ENCODE data around the gene TIMMDC1. TPM values are rescaled to one million over a fixed set of nuclear protein-coding genes. Genes with fewer than 3 reads are reported as not detected.
A peak's percentile ranks its signal among the peaks of the same experiment; 100 is the strongest.

The TIMMDC1 gene
- total and polyA plus RNA-seq, 10 of the 15 experiments (the other 5 are each of a cell fraction or from before 2014, with no cell fraction given) = 55.9 to 146 (median 72.1) TPM

GRCh38 chr3:119463171-119464169, 34.9 kb upstream of the TIMMDC1 start, which contains the start of gene TMEM39A (continued):
- no peak; the same call in 1 of the 2 replicates for TF ChIP-seq RCOR1 (conservative IDR thresholded peaks at IDR 0.05; ENCODE audit: low read depth, low read length)
- TF ChIP-seq CEBPB (IDR thresholded peaks at IDR 0.05; ENCODE audit: borderline replicate concordance in 1 of 2, low read depth in 2 of 2, low read length in 2 of 2) = no peak
- no peak for TF ChIP-seq CHD2 (IDR thresholded peaks at IDR 0.05; ENCODE audit: borderline replicate concordance, low read depth, low read length)
- no peak for TF ChIP-seq STAT1 (conservative IDR thresholded peaks at IDR 0.05)
- no peak for TF ChIP-seq SUZ12 (IDR thresholded peaks at IDR 0.05; ENCODE audit: unreplicated experiment)
- no peak for TF ChIP-seq BCLAF1 (IDR thresholded peaks at IDR 0.05)
- TF ChIP-seq CHD1 (IDR thresholded peaks at IDR 0.05; ENCODE audit: low read depth, low read length) = 0 out of 2 replicates have a peak, but pooled peaks have one; percentile 35
- no peak for TF ChIP-seq FOXK2 (IDR thresholded peaks at IDR 0.05)
- TF ChIP-seq, protein P1, sequence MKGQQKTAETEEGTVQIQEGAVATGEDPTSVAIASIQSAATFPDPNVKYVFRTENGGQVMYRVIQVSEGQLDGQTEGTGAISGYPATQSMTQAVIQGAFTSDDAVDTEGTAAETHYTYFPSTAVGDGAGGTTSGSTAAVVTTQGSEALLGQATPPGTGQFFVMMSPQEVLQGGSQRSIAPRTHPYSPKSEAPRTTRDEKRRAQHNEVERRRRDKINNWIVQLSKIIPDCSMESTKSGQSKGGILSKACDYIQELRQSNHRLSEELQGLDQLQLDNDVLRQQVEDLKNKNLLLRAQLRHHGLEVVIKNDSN (IDR thresholded peaks at IDR 0.05; ENCODE audit: borderline replicate concordance, extremely low read length, insufficient read depth, low read depth, low read length) = no peak
- TF ChIP-seq HSF1 (IDR thresholded peaks at IDR 0.05; ENCODE audit: low read depth, low read length) = peak; percentile 38; the same call in 1 of the 2 replicates
- TF ChIP-seq ESRRA (IDR thresholded peaks at IDR 0.05; ENCODE audit: low read length) = no peak
- no peak for TF ChIP-seq RAD21 (IDR thresholded peaks at IDR 0.05; ENCODE audit: insufficient read depth, low read depth, low read length)
- TF ChIP-seq SMARCA5 (IDR thresholded peaks at IDR 0.05) = no peak
- TF ChIP-seq RUNX3 (IDR thresholded peaks at IDR 0.05; ENCODE audit: low read length) = peak; percentile 87
- TF ChIP-seq TCF7 (IDR thresholded peaks at IDR 0.05; ENCODE audit: borderline replicate concordance) = no peak
- TF ChIP-seq TAF1 (IDR thresholded peaks at IDR 0.05; ENCODE audit: borderline replicate concordance, low read depth, low read length) = peak; percentile 97
- TF ChIP-seq IRF5 (IDR thresholded peaks at IDR 0.05; ENCODE audit: borderline replicate concordance) = no peak
- TF ChIP-seq BMI1 (IDR thresholded peaks at IDR 0.05; ENCODE audit: borderline replicate concordance) = no peak
- TF ChIP-seq PAX5 (IDR thresholded peaks at IDR 0.05; ENCODE audit: borderline replicate concordance, low read depth, low read length) = peak; percentile 84
- TF ChIP-seq YBX1 (IDR thresholded peaks at IDR 0.05) = no peak
- TF ChIP-seq DPF2 (IDR thresholded peaks at IDR 0.05) = 0 out of 2 replicates have a peak, but pooled peaks have one; percentile 66
- TF ChIP-seq MLLT1 (IDR thresholded peaks at IDR 0.05) = peak; percentile 81

Data from GM12878 (cell line).